Breast epithelium (tissue), 3 donors: ENCODE data around the gene FBXO31.
"Not testable (repeated sequence)": the region's sequence is repeated elsewhere in the genome, so short reads cannot be mapped to it uniquely, and the experiment has no call there.

Source experiments
- POLR2A ChIP-seq: fragments of 450-650 bp; IDR thresholded peaks from one replicate; pipeline ENCODE4 v1.6.1; 2016; ENCODE audit warnings: antibody characterized with exemption, mild to moderate bottlenecking, moderate library complexity
- POLR2AphosphoS5 ChIP-seq, 3 donors: sonication (generic); formaldehyde crosslinking; IDR thresholded peaks; one replicate each; pipeline ENCODE4 v1.6.1; 2017; ENCODE audit warnings: antibody characterized with exemption in 3 of 3
- TF ChIP-seq, protein P1 (sequence below), 3 donors: fragments of 450-650 bp; IDR thresholded peaks; one replicate each; pipeline ENCODE4 v1.5.1; 2016 to 2017; ENCODE audit warnings: antibody characterized with exemption in 3 of 3, mild to moderate bottlenecking in 3 of 3, moderate library complexity in 3 of 3

DNA sequence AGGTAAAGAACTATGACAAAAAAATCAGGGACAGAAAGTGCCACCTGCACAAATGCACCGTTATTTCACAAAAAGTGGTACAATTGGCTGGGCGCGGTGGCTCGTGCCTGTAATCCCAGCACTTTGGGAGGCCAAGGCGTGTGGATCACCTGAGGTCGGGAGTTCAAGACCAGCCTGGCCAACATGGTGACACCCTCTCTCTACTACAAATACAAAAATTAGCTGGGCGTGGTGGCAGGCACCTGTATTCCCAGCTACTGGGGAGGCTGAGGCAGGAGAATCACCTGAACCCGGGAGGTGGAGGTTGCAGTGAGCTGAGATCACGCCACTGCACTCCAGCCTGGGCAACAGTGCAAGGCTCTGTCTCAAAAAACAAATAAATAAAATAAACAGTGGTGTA lies 6.3 kb upstream of the FBXO31 start:
- TF ChIP-seq, protein P1, sequence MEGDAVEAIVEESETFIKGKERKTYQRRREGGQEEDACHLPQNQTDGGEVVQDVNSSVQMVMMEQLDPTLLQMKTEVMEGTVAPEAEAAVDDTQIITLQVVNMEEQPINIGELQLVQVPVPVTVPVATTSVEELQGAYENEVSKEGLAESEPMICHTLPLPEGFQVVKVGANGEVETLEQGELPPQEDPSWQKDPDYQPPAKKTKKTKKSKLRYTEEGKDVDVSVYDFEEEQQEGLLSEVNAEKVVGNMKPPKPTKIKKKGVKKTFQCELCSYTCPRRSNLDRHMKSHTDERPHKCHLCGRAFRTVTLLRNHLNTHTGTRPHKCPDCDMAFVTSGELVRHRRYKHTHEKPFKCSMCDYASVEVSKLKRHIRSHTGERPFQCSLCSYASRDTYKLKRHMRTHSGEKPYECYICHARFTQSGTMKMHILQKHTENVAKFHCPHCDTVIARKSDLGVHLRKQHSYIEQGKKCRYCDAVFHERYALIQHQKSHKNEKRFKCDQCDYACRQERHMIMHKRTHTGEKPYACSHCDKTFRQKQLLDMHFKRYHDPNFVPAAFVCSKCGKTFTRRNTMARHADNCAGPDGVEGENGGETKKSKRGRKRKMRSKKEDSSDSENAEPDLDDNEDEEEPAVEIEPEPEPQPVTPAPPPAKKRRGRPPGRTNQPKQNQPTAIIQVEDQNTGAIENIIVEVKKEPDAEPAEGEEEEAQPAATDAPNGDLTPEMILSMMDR (IDR thresholded peaks at IDR 0.05): not testable (repeated sequence)
- not testable (repeated sequence) for TF ChIP-seq POLR2A; POLR2AphosphoS5 (IDR thresholded peaks at IDR 0.05)
